Inflammatory macrophage treated with lipopolysaccharide for 4 hours (primary cell): Measurements from ENCODE around the gene GNB1.
"Not testable (repeated sequence)": the region's sequence is repeated elsewhere in the genome, so short reads cannot be mapped to it uniquely, and the experiment has no call there.

Experiments used
- DNase-seq: peaks from one replicate; pipeline ENCODE4 v3.0.0-alpha.2; 2020

Gene GNB1

GRCh38 chr1:1758692-1759455 lies 132.0 kb downstream of the GNB1 start:
- no peak for DNase-seq

- DNase-seq, result no peak
Observed at GRCh38 chr1:1758059-1758621, 132.7 kb downstream of the GNB1 start.

GRCh38 chr1:1757422-1758058 lies 133.3 kb downstream of the GNB1 start:
- DNase-seq, result no peak

- no peak for DNase-seq
Observed at GRCh38 chr1:1756661-1757421, 134.0 kb downstream of the GNB1 start.

GRCh38 chr1:1755852-1756251 lies 135.0 kb downstream of the GNB1 start:
- no peak for DNase-seq

GRCh38 chr1:1755426-1755825 lies 135.5 kb downstream of the GNB1 start:
- DNase-seq, result no peak

- DNase-seq, result no peak
Observed at GRCh38 chr1:1754051-1754815, 136.7 kb downstream of the GNB1 start.

GRCh38 chr1:1753607-1754005 lies 137.3 kb downstream of the GNB1 start:
- no peak for DNase-seq

GRCh38 chr1:1752636-1753606 lies 138.0 kb downstream of the GNB1 start:
- no peak for DNase-seq

- DNase-seq, result no peak
Observed at GRCh38 chr1:1752190-1752589, 138.7 kb downstream of the GNB1 start.

GRCh38 chr1:1749941-1750340 lies 140.9 kb downstream of the GNB1 start:
- not testable (repeated sequence) for DNase-seq

GRCh38 chr1:1748686-1749321 lies 142.1 kb downstream of the GNB1 start:
- no peak for DNase-seq

- not testable (repeated sequence) for DNase-seq
Observed at GRCh38 chr1:1746566-1746909, 144.3 kb downstream of the GNB1 start.

- peak; percentile 64 for DNase-seq
Observed at GRCh38 chr1:1745651-1746565, 145.0 kb downstream of the GNB1 start.

GRCh38 chr1:1742529-1742928 lies 148.4 kb downstream of the GNB1 start:
- not testable (repeated sequence) for DNase-seq

- DNase-seq, result peak; percentile 94
Observed at GRCh38 chr1:1741013-1741412, 149.9 kb downstream of the GNB1 start.

- not testable (repeated sequence) for DNase-seq
Observed at GRCh38 chr1:1738799-1739337, 152.0 kb downstream of the GNB1 start.

- DNase-seq, result not testable (repeated sequence)
Observed at GRCh38 chr1:1737675-1738590, 153.0 kb downstream of the GNB1 start.
